GM18858 (cell line): ENCODE data around the gene SPOCD1.

Experiments
- ATAC-seq: cut with Tn5 transposase; IDR thresholded peaks from one replicate; pipeline ENCODE4 v1.9.1; 2021; ENCODE audit not compliant: unreplicated experiment

Gene SPOCD1

GRCh38 chr1:31742462-31743212, 73.2 kb downstream of the SPOCD1 start:
- no peak for ATAC-seq
